ENCODE results near the gene ABCB4. TPM values are rescaled to one million over a fixed set of nuclear protein-coding genes. Genes with fewer than 3 reads are reported as not detected.

ABCB4 gene
- total RNA-seq, 1 donor from 2014 or later = 4.2 TPM

GRCh38 chr7:87505557-87506245 lies 30.2 kb upstream of the ABCB4 start:
- no peaks in the 10 kb centered on the region for H3K36me3 ChIP-seq
- no peak for DNase-seq
- TF ChIP-seq, protein P1, sequence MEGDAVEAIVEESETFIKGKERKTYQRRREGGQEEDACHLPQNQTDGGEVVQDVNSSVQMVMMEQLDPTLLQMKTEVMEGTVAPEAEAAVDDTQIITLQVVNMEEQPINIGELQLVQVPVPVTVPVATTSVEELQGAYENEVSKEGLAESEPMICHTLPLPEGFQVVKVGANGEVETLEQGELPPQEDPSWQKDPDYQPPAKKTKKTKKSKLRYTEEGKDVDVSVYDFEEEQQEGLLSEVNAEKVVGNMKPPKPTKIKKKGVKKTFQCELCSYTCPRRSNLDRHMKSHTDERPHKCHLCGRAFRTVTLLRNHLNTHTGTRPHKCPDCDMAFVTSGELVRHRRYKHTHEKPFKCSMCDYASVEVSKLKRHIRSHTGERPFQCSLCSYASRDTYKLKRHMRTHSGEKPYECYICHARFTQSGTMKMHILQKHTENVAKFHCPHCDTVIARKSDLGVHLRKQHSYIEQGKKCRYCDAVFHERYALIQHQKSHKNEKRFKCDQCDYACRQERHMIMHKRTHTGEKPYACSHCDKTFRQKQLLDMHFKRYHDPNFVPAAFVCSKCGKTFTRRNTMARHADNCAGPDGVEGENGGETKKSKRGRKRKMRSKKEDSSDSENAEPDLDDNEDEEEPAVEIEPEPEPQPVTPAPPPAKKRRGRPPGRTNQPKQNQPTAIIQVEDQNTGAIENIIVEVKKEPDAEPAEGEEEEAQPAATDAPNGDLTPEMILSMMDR (IDR thresholded peaks at IDR 0.05; ENCODE audit: borderline replicate concordance) = no peak
- no peaks in the 10 kb centered on the region for H3K9me3 ChIP-seq (replicated peaks)
- intact Hi-C loops (cut with micrococcal nuclease) = no loop called here
- no peak overlapping the region for H3K27ac ChIP-seq (replicated peaks)
- H3K4me3 ChIP-seq = no peak overlapping the region
- peaks cover 6% of the 10 kb centered on the region for H3K4me1 ChIP-seq
- H3K27me3 ChIP-seq (ENCODE audit: low read depth) = no peaks in the 10 kb centered on the region

DNA sequence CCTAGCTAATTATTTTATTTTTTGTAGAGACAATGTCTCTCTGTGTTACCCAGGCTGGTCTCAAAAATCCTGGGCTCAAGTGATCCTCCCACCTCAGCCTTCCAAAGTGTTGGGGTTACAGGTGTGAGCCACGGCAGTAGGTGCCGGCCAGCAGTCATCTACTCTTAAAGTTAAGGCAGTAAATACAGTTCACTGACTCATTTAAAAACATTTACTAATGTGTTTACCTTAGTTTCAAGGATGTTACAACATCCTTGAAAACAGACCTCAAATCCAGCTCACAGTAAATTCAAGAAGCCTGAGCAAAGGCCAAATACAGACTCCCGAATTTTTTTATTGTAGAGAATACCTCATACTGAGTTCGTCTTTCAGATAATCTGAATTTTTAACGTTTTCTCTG lies 29.6 kb upstream of the ABCB4 start:
- no peaks in the 10 kb centered on the region for H3K36me3 ChIP-seq
- no peaks in the 10 kb centered on the region for H3K9me3 ChIP-seq (replicated peaks)
- H3K4me1 ChIP-seq = peaks cover 6% of the 10 kb centered on the region
- TF ChIP-seq, protein P1 (IDR thresholded peaks at IDR 0.05; ENCODE audit: borderline replicate concordance) = no peak
- H3K27me3 ChIP-seq (ENCODE audit: low read depth) = no peaks in the 10 kb centered on the region
- DNase-seq = no peak
- intact Hi-C loops (cut with micrococcal nuclease) = no loop called here
- no peak overlapping the region for H3K27ac ChIP-seq (replicated peaks)
- no peak overlapping the region for H3K4me3 ChIP-seq

DNA sequence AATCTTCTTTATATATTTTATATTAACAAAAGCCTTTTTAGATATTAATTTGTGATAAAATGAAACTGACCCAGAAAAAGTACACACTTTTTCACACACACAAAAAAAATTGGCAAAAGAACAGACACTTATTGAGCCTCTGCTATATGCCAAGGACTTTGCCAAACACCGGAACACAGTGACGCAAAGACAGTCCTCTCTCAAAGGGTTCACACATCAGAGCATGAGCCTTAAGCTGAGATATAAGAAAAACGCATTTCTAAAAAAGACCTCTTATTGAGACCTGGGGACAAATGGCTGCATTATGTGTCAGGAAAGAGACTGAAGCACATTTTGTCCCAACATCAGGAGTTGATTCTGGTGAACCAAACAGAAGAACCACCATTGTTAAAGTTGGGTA lies 24.0 kb upstream of the ABCB4 start:
- no peak for DNase-seq
- H3K27ac ChIP-seq (replicated peaks) = no peak overlapping the region
- H3K36me3 ChIP-seq = no peaks in the 10 kb centered on the region
- no peaks in the 10 kb centered on the region for H3K4me1 ChIP-seq
- H3K4me3 ChIP-seq = no peak overlapping the region
- no peaks in the 10 kb centered on the region for H3K27me3 ChIP-seq (ENCODE audit: low read depth)
- intact Hi-C loops (cut with micrococcal nuclease) = no loop called here
- TF ChIP-seq, protein P1 (IDR thresholded peaks at IDR 0.05; ENCODE audit: borderline replicate concordance) = no peak
- peaks cover under 1% of the 10 kb centered on the region for H3K9me3 ChIP-seq (replicated peaks)

- DNase-seq = no peak
- intact Hi-C loops (cut with micrococcal nuclease) = no loop called here
These were observed 23.4 kb upstream of the ABCB4 start for GRCh38 chr7:87498893-87499292.

DNA sequence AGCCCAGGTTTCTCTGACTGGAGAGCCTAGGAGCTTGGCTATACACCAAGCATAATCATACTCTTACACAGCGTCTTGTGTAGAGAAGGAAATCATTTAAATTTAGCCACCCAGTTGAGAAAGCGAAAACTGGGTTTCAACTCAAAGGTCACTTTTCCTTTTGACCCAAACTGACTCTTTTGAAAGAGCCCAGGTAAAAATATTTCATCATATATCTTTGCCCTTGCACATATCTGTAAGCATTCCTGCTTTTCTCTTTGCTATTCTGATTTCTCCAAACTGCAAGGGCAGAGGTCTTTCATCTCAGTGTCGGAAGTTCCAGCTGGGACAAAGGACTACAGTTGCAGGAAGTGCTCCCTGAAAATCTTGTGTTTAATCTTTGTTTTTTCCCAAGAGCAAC lies 22.0 kb upstream of the ABCB4 start:
- H3K4me1 ChIP-seq = no peaks in the 10 kb centered on the region
- DNase-seq = no peak
- H3K27ac ChIP-seq (replicated peaks) = no peak overlapping the region
- no peaks in the 10 kb centered on the region for H3K27me3 ChIP-seq (ENCODE audit: low read depth)
- no peaks in the 10 kb centered on the region for H3K36me3 ChIP-seq
- no peak overlapping the region for H3K4me3 ChIP-seq
- intact Hi-C loops (cut with micrococcal nuclease) = no loop called here
- TF ChIP-seq, protein P1 (IDR thresholded peaks at IDR 0.05; ENCODE audit: borderline replicate concordance) = no peak
- H3K9me3 ChIP-seq (replicated peaks) = peaks cover 4% of the 10 kb centered on the region

More at GRCh38 chr7:87498893-87499292, 23.4 kb upstream of the ABCB4 start:
- peaks cover 4% of the 10 kb centered on the region for H3K9me3 ChIP-seq (replicated peaks)
- no peak overlapping the region for H3K27ac ChIP-seq (replicated peaks)
- no peak overlapping the region for H3K4me3 ChIP-seq
- TF ChIP-seq, protein P1 (IDR thresholded peaks at IDR 0.05; ENCODE audit: borderline replicate concordance) = no peak
- H3K27me3 ChIP-seq (ENCODE audit: low read depth) = no peaks in the 10 kb centered on the region
- no peaks in the 10 kb centered on the region for H3K4me1 ChIP-seq
- H3K36me3 ChIP-seq = no peaks in the 10 kb centered on the region

Measured in left ventricle myocardium inferior (tissue), 1 donor.